Kidney epithelial cell (primary cell): ENCODE data around the gene AURKB. TPM values are rescaled to one million over a fixed set of nuclear protein-coding genes. Genes with fewer than 3 reads are reported as not detected.

Source experiments
- DNase-seq: peaks from one replicate; pipeline ENCODE4 v3.0.0-alpha.2; 2010; ENCODE audit warnings: low read depth
- H3K27me3 ChIP-seq: 2 replicates; pipeline ENCODE4 v1.6.0; 2011; ENCODE audit warnings: low read length; ENCODE audit not compliant: control insufficient read depth, insufficient read depth
- H3K36me3 ChIP-seq: 2 replicates; pipeline ENCODE4 v1.5.1; 2011; ENCODE audit warnings: low read length; ENCODE audit not compliant: control insufficient read depth, insufficient read depth
- H3K4me3 ChIP-seq: 2 replicates; pipeline ENCODE4 v1.5.1; 2011; ENCODE audit warnings: low read depth, mild to moderate bottlenecking, control low read depth, low read length
- CTCF ChIP-seq: IDR thresholded peaks from 2 replicates; pipeline ENCODE4 v1.5.1; 2011; ENCODE audit warnings: mild to moderate bottlenecking, moderate library complexity, low read length, control low read depth, inconsistent platforms; ENCODE audit not compliant: insufficient read depth, poor library complexity, severe bottlenecking
- total RNA-seq: library from RNA; depleted of rRNA; stranded (reverse); fragments of >200 nt; gene quantifications from 2 replicates; pipeline ENCODE4 v1.2.3, GENCODE V29; 2015

AURKB gene
- total RNA-seq, 1 donor from 2014 or later: 21.6 TPM

GRCh38 chr17:8223356-8224126 is 13.2 kb upstream of the AURKB start:
- Histone ChIP-seq H3K36me3 (no peaks in the 10 kb centered on the region), H3K27me3 (no peaks in the 10 kb centered on the region), H3K4me3 (peak overlapping the region; percentile 54)
- peak; percentile 20 for TF ChIP-seq CTCF
- DNase-seq: no peak

GRCh38 chr17:8222630-8223355 is 12.4 kb upstream of the AURKB start:
- H3K27me3 ChIP-seq: no peaks in the 10 kb centered on the region
- peak; percentile 59 for DNase-seq
- no peaks in the 10 kb centered on the region for H3K36me3 ChIP-seq
- H3K4me3 ChIP-seq: peak overlapping the region; percentile 54
- no peak for TF ChIP-seq CTCF

GRCh38 chr17:8222380-8222629 is 11.9 kb upstream of the AURKB start:
- no peaks in the 10 kb centered on the region for H3K36me3 ChIP-seq
- no peaks in the 10 kb centered on the region for H3K27me3 ChIP-seq
- DNase-seq: peak; percentile 37
- no peak for TF ChIP-seq CTCF
- peak overlapping the region; percentile 54 for H3K4me3 ChIP-seq

GRCh38 chr17:8221663-8222379 is 11.4 kb upstream of the AURKB start:
- H3K27me3 ChIP-seq: no peaks in the 10 kb centered on the region

More at GRCh38 chr17:8221663-8222379, 11.4 kb upstream of the AURKB start:
- peak; percentile 38 for DNase-seq
- Histone ChIP-seq H3K4me3 (peak overlapping the region; percentile 54), H3K36me3 (no peaks in the 10 kb centered on the region)
- no peak for TF ChIP-seq CTCF
